GM10266 (cell line): Measurements from ENCODE around the gene OR10T2.

ENCODE experiments used
- DNase-seq: peaks from one replicate; pipeline ENCODE4 v3.0.0; 2012; ENCODE audit errors: extremely low spot score
- TF ChIP-seq, protein P1 (sequence below): IDR thresholded peaks from 2 replicates; pipeline ENCODE4 v1.5.1; 2012; ENCODE audit warnings: mild to moderate bottlenecking, low read depth; ENCODE audit not compliant: control insufficient read depth, insufficient read depth; ENCODE audit errors: missing control alignments

The OR10T2 gene

DNA sequence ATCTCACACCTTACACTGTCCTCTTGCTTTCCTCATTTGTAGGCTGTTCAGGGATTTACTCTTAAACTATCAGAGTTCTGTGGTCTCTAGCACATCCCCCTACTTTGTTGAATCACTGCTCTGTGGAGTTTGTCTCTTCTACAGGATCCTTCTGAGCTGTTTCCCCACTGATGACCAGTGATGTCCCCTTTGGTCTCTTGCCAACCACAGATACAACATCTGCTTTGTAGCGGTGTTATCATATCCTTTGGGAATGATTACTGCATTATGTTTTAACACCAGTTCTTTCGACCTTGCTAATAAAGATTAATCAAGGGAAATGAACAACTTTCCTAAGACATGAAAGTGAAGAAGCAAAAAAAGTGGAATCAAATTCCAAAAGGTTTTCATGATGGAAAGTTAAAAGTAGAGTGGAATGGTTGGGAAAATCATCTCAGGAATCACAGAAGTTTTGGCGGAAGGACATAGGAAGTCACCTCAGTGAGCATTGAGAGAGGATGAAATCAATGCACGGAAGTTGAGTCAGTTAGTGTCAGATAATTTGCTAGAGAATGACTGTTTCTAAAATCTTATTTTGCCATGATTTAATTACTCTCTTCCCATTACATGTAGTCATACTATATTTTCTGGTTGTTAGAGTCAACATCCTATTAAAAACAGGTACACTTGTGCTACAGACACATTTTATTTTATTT lies 15.5 kb upstream of the OR10T2 start:
- DNase-seq, result no peak
- TF ChIP-seq, protein P1, sequence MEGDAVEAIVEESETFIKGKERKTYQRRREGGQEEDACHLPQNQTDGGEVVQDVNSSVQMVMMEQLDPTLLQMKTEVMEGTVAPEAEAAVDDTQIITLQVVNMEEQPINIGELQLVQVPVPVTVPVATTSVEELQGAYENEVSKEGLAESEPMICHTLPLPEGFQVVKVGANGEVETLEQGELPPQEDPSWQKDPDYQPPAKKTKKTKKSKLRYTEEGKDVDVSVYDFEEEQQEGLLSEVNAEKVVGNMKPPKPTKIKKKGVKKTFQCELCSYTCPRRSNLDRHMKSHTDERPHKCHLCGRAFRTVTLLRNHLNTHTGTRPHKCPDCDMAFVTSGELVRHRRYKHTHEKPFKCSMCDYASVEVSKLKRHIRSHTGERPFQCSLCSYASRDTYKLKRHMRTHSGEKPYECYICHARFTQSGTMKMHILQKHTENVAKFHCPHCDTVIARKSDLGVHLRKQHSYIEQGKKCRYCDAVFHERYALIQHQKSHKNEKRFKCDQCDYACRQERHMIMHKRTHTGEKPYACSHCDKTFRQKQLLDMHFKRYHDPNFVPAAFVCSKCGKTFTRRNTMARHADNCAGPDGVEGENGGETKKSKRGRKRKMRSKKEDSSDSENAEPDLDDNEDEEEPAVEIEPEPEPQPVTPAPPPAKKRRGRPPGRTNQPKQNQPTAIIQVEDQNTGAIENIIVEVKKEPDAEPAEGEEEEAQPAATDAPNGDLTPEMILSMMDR, result no peak

DNA sequence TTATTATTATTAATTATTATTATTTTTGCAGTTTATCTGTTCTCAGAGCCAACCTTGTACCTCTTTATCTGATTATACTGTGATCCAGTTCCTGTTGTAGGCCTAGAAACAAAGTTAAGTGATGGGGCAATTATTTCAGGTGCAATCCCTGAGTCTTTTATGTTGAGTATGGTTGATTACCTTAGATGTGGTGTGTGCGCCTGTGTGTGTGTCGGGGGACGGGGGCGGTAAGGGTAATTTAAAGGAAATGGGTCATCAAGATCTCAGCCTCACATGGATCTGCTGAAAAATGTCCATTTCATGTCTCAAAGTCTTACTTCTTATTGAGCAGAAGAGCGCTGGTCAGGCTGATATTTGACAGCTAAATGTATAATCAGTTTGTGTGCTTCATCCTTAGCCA lies 7.8 kb upstream of the OR10T2 start:
- no peak for DNase-seq

DNA sequence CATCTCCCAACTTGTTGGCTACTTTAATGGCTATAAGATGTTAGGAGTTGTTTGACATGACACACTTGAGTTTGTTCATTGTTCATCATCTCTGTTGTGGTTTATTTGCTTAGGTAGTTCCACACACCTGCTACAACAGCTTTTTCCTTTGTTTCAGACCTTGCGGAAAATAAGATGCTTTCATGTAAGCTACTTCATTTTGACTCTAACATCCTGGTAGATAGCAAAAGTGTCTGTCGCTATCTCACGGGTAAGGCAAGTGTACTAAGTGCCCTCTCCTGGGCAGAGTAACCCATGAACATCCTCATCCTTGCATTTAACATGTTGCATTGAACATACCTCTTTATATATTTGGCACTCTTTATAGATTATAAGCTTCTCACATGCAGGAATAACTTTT lies 1.6 kb upstream of the OR10T2 start:
- DNase-seq, result no peak
- TF ChIP-seq, protein P1, result no peak

More for the DNA sequence above, 7.8 kb upstream of the OR10T2 start:
- TF ChIP-seq, protein P1, result no peak

DNA sequence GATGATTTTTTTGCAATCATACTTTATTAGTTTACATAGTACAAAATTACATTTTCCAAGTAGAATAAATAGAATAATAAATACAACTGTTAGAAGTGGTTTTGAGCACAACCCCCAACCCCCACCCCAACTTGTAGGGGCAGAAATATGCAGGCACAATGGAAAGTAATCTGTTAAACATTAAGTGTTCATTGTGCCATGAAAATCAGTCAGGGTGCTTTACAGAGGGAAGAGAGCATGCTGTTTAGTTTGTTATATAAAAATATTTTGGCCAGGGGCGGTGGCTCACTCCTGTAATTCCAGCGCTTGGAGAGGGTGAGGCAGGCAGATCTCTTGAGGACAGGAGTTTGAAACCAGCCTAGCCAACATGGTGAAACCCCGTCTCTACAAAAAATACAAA lies 2.6 kb downstream of the OR10T2 start:
- no peak for DNase-seq
- TF ChIP-seq, protein P1, result no peak

DNA sequence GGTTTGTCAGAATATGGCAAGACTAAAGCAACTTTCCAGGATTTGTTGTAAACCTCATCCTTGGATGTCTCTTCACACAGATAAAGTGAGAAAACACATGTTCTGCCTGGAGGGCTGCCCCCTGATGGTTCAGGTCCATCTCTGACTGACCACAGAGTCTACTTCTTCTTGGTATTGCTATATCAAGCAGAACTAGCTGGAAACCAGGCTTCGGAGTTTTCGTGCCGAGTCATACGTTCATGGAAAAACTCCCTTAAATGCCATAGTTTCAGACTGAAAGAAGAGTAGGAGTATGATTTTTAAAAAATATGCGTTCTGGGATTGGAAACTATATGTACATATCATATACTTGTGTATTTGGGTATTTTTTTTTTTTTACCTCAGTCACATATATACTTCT lies 5.8 kb downstream of the OR10T2 start:
- TF ChIP-seq, protein P1, result no peak
- no peak for DNase-seq

DNA sequence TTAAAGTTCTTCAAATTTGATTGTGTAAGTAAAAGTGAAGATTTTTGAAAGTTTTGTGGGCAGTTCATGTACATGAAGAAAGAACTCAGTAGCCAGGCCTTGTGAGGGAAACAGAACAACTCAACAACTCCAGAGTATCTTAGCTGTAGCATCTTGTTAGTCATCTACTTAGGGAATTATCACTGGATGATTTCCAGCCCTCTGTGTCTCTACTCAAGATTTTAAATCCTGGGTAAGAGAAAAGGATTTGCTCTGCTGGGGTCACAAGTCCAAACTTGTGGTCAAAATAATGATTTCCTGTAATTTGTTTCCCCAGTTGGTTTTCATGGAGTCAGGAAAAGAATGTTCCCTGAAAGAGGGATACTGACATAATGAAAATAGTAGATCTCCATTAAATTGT lies 8.2 kb downstream of the OR10T2 start:
- DNase-seq, result no peak
- TF ChIP-seq, protein P1, result no peak

DNA sequence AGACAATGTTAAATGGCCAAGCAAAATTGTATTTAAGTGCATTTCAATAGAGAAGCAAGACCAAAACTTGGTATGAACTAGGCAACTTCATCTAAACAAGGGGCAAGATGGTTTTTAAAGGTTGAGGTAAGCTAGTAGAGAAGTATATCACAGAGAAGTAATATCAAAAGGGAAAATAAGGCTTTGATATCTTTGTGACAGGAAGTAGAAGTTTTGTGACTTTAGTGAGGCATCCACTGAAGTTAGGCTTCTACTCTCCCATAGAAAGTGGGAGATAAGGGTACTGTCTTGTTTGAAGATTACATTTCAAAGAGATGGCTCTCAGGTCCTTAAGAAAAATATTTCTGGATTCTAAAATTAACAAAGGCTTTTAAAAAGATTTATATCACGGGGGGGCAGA lies 8.9 kb downstream of the OR10T2 start:
- TF ChIP-seq, protein P1, result no peak
- no peak for DNase-seq
